Smooth muscle cell of the brain vasculature (primary cell): Measurements from ENCODE around the gene PCSK6.

Experiments
- DNase-seq: peaks from one replicate; pipeline ENCODE4 v3.0.0-alpha.2; 2012; ENCODE audit warnings: low read depth, low spot score

Gene PCSK6

DNA sequence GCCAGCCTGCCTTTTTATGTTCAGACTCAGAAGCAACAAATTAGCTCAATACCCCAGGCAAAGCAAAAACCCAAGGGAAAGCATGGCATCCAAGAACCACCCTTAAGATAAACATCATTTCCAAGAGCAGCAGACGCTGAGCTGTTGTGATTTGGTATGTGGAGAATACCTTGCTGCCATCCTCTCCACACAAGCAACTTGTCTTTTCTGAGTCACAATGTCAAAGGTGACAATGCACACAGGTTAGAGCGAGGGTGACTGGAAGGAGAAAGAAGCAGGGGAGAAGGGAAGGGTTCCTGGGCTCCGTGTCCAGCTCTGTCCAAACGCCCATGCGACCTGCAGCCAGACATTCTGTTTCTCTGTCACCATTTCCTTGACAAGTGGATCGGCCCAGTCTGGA, 6.0 kb downstream of the PCSK6 start:
- no peak for DNase-seq

- no peak for DNase-seq
Measured at GRCh38 chr15:101482526-101483371, 6.8 kb downstream of the PCSK6 start.

DNA sequence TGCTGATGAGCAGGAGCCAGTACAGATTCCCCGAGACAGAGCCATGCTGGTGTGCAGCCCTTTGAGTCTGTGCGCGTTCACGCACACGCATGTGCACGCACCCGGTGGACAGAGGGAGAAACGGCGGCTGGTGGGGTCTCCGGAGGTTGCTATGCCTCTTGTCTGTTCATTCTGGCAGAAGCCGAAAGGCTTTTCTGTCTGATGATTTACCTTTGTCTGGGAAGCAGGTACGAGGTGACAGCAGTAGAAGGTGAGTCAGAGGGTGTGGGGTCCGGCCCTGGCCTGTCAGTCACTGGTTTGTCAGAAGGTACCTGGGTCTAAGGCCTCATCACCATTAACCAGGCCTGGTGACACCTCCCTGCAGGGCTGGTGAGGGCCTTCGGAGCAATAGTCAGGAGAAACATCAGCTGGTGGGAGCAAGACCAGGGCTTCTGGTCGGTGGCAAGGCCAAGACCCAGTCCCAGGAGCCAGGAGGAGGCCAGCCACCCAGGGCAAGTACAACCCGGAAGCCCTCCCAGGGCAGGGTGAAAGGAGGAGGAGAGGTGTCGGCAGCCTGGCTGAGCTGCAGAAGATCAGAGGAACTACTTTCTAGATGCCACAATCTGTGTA, 7.5 kb downstream of the PCSK6 start:
- no peak for DNase-seq

DNA sequence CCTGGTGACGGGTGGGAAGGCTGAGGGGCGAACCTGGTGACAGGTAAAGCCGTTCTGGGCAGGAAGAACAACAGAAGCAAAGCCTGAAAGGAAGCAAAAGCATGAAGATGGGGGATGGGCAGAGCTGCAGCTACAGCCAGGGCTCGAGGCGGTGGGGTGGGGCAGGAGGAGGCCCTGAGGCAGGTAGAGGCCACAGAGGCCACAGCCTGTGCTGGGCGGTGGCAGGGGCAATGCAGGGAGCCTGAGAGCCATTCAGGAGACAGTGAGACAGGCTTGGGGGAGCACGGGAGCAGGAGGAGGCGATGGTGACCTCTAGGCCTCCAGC, 8.2 kb downstream of the PCSK6 start:
- no peak for DNase-seq

DNA sequence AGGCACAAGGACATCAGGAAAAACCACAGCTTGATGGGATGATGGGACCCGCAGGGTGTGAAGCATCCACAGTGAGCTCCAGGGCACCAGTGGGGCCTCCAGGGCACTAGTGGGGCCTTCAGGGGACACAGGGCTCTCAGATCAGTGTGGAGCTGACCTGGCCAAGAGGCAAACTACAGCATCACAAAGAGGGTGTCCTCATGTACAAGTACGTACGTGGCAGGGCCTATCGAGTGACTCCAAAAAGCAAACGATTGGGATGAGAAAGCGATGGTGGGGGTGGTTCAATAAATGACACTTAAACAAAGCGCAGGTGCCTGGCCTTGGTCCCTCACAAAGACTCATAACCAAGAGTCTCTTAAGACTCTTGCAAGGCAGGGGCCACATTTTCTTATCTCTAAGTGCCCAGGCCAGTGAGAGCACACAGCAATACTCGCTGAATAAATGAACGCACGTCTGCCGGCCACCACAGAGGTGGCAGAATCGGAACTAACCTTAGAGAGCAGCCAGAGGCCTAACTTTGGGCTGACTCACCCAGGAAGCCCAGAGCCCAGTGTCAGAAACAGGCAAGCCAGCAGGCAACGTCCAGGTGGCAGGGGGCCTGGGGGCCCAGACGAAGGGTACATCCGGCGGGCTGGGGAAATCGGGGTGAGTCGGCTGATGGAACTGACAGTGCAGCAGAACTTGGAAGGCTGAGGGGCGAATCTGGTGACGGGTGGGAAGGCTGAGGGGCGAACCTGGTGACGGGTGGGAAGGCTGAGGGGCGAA, 8.7 kb downstream of the PCSK6 start:
- DNase-seq = no peak

DNA sequence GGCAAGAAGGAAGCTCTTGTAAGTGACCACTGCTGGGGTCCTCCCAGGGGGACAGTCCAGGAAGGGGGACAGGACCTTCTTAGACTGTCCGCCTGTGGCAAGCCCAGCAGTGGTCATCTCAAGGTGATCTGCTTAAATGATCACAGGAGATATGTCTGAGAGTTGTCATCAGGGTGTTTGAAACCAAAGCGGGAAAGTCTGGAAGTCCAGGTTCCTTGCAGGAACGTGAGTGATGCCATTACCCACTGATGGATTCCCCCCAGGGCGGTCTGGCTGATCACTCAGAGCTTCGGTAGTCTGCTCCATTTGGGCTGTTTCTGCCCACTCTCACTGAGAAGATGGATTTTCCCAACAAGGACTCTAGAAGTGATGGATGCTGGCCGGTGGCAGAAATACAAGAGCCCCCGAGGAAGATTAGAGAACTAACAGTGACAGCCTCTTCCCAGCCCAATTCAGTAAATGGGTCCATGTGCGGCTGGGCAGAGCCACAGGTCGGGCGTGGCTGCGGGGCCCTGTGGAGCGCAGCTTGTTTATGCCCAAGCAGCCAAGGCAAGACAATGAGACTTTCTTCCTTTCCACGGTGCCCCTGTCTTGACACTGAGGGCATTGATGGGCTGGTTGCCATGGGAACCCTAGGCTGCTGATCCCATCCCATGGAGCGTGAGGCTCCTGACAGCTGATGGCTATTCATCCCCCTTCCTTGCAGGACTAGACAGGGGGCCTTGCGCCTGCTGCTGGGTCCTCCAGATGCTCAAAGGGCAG, 9.5 kb downstream of the PCSK6 start:
- no peak for DNase-seq

GRCh38 chr15:101479342-101479845, 10.1 kb downstream of the PCSK6 start:
- DNase-seq = no peak

DNA sequence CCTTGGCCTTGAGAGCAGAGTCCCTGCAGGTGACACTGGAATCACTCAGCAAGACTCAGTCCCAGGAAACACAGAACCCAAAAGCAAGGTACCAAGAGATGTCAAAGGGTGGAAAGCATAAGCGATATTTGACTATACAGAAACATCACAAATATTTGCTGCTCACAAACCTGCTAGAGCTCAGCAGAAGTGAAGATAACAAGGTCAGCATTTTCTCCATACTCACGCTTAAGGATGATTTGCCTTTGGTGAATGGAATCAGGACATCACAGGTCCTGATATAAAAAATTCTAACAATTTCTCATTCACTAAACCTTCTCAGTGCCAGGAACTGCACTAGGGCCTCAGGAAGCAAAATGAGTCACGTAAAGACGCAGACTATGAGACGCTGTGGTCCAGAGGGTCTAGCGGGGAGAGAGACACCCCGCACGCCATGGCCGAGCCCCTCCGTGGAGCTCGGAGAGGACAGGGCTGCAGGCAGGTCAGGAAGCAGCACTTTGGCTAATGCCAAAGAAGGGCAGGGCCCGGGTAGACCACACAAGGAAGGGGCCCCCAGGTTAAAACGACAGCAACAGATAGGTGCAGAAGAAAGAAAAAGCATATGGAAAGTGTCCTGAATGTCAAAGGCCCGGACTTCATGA, 10.7 kb downstream of the PCSK6 start:
- no peak for DNase-seq

GRCh38 chr15:101477851-101478362, 11.6 kb downstream of the PCSK6 start:
- no peak for DNase-seq

GRCh38 chr15:101476756-101477155, 12.8 kb downstream of the PCSK6 start:
- DNase-seq = no peak

DNA sequence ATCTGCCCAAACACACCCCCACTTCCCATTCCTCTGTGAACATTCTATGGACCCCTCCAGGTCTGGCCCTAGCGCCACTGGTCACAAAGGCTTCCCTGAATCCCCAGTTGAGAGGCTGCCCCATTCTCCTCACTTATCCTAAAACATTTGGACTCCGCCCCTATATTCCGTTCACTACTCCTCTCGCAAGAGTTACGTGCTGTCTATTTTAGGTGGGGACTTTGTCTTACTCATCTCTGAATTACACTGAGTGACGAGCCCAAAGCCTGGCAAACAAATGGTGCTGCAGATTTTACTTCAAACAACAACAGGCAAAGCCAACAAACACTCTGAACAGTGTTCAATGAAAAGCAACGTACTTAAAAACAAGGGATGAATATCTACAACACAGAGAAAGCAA, 14.5 kb downstream of the PCSK6 start:
- DNase-seq = no peak

- DNase-seq = no peak
Measured at GRCh38 chr15:101474233-101474632, 15.3 kb downstream of the PCSK6 start.

GRCh38 chr15:101472033-101472432, 17.5 kb downstream of the PCSK6 start:
- DNase-seq = no peak

- no peak for DNase-seq
Measured at GRCh38 chr15:101470548-101471239, 18.8 kb downstream of the PCSK6 start.

GRCh38 chr15:101469520-101470288, 19.8 kb downstream of the PCSK6 start:
- no peak for DNase-seq

- DNase-seq = no peak
Measured at GRCh38 chr15:101466188-101466587, 23.3 kb downstream of the PCSK6 start.

DNA sequence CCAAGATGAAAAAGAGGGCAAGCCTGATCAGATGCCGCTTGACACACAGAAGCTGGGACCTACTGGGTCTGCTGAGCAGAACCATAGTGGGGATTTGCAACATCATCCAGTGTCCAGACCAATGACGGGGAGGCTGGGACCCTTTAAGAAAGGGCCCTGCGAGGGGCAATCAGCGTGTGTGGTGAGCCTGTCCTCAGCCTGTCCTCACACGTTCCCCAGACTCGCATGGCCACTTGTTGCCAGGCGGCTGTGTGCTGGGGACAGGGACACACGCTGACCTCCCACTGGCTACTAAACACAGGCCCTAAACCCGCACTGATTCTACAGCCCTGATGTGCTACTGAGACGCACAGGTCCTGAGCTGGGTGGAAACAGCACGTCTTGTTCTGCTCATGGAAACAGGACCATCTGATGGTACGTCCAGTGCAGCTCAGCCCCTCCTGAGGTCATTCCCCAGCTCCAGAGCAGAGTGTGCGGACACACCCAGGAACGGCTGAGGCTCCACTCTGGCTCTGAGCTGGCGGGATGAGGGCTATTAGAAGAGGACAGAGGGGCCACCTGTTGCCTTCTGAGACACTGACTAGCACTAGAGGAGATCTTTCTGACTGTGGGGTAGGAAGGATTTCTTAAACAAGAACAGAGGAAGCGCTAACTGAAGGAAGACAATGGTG, 24.4 kb downstream of the PCSK6 start:
- no peak for DNase-seq

DNA sequence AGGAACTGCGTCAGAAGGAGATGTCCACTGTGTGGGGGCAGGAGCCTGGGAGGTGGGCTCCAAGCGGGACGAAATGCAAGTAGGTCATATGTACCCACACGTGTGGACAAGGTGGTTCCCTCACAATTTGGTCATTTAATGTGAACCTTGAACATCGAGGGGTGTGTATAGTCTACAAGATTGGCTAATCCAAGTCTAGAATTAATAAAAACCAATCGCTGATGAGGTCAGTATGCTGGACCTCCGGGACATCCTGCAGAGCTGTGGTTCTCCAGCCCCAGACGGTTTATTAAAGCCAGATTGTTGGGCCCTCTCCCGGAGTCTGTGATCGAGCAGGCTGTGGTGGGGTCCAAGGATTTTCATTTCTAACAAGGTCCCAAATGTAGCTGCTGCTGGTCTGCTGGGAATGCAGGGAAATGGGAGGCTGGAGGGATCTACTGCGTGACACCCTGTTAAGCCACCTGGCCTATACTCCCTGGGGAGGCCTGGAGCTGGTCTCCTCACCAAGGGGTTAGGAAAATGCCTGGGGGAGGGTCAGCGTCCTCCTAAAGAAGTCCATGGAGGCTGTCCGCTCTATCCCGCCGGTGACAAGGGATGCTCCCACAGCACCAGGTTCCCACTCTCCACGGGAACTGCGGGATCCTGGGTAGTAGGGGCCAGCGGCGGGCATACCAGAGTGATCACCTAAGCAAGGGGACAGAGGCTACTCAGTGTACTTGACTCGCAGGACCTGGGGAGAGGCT, 25.1 kb downstream of the PCSK6 start:
- no peak for DNase-seq
